Cerebellar cortex (tissue), 1 donor: ENCODE measurements around the gene SLC25A51.
"Not testable (repeated sequence)": the region's sequence is repeated elsewhere in the genome, so short reads cannot be mapped to it uniquely, and the experiment has no call there.

ENCODE experiments used
- DNase-seq: peaks from one replicate; pipeline ENCODE4 v3.0.0-alpha.2; 2015; ENCODE audit warnings: low spot score

SLC25A51 gene

DNA sequence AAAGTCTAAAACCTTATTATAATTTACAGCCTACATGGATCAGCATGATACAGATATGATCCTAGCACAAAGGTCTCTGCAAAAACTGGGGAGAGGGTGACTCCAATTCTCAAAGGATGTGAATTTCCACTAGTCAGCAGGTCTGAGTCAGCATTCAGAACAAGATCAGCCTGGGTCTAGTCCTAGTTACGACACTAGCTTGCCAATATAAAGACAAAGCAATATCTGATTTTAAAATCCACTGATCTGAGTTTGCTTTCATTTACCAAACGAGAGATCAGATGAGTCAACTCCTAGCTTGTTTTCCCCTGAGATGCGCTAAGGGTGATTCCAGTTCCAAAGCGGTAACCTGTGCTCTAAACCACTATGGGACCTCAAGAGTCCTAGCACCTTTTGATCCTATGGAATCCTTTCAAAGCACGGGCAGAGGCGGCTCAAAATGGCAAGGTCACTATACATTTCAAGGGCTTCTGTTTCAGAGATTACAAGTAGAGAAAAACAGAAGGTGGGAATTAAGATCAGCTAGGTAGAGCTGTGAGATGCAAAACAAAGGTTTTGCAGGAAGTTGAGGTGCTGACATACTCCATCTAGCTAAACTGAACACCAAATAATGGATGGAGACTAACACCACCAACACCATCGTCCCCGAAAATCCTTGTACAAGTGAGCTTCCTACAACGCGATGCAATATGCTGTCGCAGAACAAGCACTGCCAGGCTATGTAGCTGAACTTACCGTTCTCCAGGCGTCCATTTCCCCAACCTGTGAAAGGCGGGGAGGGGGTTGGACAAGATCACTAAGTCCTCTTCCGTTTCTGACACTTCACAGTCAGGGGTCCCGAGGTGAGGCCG is 906 bp downstream of the SLC25A51 start:
- peak; percentile 29 for DNase-seq

DNA sequence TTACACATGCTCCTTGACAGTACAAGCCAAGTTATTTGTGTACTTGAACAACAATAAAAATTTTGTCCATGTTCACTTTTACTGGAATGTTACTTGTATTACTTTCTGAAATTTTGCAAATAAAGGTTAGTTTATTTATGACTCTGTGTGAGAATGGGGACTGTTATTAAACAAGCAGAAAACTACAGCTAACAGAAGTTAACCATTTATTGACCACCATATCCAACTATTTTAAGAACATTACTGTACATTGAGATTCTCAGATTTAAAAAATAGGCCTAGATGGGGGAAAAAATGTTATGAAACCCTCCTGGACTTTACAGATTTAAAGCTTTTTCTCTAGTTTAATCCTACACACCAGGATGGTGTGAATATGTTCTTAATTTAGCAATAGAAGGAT is 1.8 kb downstream of the SLC25A51 start:
- DNase-seq, result no peak

DNA sequence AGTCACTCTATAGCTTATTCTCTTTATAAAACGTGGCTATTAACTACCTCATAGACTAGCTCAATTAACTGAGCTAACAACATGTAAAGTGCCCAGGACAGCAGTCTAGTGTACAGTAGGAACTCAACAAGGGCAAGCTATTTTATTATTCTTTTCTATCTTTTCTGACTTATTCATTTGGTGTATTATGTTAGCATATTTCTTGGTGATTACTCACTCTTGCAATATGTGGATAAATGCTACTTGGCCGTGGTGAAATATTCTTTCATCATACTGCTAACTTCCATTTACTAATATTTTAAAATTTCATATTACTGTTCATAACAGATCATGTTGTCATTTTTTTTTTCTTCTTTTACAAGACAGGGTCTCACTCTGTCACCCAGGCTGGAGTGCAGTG is 4.9 kb downstream of the SLC25A51 start:
- no peak for DNase-seq

DNA sequence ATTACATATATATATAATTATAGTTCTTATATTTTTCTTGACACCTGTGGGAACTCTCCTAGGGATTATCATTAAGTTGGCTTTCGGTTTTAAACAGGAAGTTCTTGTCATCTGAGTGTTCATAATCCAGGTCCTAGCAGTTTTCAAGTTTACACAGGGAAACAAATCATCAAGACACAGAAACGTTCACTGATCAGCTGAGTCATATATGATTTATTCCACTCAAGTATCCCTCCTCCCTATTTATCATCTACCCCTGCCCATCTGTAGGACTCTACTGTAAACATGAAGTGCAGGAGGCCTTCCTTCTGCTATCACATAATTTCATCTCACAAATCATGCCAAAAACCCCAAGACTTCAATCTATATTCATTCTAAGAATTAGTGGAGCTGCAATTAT is 6.3 kb downstream of the SLC25A51 start:
- DNase-seq, result no peak

DNA sequence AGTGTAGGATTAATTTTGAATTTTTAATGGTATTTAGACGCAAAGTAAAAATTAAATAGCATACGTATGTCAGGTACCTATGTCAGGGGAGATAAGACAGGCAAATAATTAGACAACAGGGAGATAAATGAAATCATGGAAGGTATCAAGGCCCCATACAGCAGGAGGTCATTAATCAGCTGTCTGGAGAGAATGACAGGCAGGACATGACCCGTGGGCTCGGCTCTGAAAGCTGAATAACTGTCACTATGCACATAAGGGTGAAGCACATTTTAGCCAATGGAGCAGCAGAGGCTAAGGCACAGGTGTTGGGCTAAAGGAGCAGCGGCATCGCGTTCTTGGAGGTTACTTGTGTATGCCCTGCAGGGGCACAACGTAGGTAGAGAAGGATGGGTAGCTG is 11.9 kb downstream of the SLC25A51 start:
- DNase-seq, result no peak

DNA sequence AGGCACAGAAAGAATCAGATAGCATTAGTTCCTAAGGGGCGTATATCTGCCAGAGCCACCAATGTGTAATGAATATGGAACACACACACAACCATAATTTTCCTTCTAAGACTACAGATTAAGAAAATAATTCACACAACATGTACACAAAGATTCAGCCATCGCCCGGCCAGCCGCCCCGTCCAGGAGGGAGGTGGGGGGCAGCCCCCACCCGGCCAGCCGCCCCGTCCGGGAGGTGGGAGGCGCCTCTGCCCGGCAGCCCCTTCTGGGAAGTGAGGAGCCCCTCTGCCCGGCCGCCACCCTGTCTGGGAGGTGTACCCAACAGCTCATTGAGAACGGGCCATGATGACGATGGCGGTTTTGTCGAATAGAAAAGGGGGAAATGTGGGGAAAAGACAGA is 12.9 kb downstream of the SLC25A51 start:
- DNase-seq, result not testable (repeated sequence)

DNA sequence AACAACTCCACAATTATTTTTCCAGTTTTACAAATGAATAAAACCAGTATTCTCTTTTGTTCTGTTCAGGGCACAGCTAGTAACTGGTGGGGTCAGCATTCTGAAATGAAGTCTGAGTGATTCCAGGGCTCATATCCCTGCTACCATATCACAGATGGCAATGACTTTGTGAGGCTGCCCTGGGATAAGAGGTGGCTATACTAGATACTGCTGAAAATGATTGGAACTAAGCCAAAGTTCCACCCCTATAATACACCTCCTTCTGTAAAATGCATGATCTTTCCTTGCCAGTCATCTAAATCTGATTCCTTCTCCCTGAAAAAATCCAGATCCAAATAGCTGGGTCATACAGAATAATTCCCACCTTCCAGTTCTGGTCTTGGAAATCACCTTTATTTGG is 14.4 kb downstream of the SLC25A51 start:
- no peak for DNase-seq

DNA sequence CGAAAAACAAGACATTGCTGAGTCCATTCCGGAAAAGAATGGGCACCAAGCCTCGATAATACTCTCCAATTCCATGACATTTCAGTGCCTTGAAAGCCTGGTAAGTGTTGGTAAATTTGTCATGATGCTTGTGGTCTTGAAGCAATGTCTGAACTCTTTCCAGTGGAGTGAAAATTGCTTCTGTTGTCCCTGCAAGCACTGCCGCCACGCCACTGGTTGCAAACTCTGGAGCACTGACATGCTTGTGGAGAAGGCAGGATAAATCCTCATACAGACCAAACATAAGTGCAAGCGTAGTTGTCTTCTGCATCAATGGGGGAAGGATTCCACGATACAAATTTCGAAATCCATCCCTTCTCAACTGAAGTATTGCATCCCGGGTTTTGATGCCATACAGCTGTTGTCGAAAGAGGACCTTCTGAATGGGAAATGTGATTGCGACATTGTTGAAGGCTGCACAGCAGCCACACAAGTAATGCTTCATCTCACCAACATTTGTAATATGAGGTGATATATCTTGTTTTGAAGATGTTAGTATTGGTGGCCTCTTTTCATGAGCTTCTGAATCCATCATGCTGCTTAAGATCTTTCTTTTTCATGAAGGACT is 15.8 kb downstream of the SLC25A51 start:
- not testable (repeated sequence) for DNase-seq

DNA sequence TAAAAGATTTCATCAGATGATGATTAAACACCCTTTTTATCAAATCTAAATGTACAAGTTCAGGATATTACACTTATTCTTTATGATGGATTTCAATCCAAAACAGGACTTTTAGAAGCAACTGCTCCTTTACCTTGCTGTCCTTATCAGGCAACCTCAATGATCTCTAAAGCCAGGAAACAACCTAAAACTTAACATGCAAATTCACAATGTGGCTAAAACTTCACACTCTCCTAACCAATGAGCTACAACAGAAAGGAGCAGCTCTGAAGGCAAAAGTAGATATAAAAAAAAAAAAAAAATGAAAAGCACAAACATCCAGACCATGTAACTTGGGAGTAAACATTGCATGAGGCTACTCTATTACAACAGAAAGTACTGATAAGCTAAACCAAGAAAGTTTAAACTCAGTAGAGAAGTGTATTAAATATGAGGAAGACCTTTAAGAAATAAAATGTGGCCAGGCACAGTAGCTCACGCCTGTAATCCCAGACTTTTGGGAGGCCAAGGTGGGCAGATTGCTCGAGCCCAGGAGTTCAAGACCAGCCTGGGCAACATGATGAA is 22.9 kb downstream of the SLC25A51 start:
- no peak for DNase-seq

DNA sequence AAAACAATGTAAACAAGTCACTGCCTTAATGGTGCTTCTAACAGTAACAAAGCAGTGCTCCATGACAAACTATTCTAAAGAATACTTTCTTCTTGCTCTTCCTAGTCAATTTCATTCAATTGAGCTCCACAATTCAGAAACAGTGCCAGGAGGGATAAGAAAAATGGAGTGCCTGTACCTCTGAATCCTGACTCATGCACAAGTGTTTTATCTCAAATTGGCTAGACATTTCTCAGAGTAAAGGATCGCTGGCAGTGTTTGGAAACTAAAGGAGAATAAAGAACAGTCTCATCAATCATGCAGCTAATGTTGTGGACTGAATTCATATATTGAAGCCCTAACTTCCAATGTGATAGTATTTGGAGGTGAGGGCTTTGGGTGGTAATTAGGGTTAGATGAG is 27.6 kb downstream of the SLC25A51 start:
- no peak for DNase-seq

DNA sequence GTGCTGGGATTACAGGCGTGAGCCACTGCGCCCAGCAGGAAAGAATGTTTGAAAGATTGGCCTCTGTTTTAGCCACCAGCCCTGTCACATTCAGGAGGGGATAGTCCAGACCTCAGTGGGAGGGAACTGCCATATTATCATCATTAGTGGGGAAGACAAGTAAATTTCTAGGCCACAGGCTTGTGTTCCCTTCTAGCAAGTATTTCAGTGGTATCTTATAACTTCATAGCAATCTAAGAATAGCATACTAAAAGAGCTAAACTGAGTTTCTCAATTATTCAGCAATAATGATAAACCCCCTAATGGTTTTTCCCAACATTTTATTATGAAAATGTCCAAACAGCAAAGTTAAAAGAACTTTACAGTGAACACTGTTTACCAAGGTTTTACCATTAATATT is 30.0 kb downstream of the SLC25A51 start:
- DNase-seq, result no peak

DNA sequence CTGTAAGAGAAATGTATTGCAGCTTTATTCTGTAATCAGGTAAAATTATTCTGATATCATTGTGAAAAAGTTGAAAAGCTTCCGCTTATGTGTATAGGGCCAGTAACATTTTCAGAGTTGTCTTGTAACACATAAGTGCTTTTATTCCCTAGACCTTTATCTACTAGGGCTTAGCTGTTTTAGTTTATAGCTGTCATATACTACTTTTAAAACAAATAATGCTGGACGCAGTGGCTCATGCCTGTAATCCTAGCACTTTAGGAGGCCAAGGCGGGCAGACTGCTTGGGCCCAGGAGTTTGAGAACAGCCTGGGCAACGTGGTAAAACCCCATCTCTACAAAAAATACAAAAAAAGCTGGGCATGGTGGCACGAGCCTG is 33.1 kb downstream of the SLC25A51 start:
- DNase-seq, result no peak

DNA sequence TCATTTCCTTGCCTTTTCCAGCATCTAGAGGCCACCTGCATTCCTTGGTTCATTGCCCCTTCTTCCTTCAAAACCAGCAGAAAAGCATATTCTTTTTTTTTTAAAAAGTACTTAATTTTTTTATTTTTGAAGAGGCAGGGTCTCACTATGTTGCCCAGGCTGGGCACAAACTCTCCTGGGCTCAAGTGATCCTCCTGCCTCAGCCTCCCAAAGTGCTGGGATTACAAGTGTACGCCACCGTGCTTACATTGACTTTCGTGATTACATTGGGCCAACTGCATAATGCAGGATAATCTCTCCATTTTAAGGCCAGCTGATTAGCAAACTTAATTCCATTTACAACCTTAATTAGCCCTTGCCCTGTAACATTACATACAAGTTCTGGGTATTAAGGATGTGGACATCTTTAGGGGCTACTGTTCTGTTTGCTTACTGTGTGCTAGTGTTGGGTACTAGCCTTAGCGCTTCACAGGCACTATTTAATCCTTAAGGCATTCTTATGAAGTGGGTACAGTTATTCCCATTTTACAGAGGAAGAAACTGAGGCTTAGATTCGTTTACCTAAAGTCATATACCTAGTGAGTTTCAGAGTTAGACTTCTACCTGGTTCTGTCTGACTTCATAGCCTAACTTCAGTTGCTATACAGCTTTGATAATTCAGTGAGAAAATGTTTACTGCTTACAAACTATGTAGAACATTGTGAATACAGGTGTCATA is 33.7 kb downstream of the SLC25A51 start:
- DNase-seq, result no peak

DNA sequence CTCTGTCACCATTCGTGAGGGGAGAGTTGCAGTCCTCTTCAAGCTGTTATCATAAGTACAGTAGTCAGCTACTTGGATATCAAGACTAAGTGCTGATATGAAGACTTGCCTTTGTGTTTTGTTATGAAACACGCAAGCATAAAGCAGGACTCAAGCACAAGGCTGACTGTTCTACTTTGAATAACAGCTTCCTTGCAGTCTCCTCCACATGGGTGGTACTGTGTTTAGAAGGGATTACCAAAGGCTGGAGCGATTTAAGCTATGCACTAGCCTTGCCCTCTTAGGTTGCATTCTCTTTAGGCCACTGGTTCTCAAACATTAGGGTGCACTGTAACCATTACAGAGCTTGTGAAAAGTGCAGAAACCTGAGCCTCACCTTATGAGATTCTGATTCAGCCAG is 41.4 kb downstream of the SLC25A51 start:
- DNase-seq, result no peak

DNA sequence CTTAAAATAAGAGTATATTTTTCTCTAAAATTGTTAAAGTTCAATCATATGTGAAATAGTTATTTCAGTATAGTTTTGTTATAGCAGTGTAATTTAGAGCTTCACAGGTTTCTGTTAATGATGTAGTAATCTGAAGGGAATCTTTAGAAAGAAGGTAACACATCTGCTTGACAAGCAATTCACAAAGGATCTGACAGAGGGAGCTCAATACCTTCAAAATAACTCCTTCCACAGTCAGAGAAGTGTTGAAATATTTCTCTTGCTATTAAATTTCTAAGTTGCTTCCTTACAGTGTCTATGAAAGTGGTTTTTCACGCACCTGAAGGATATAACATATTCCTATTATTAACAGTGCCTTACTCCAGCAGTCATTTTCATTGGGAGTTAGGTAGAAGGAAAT is 44.9 kb downstream of the SLC25A51 start:
- DNase-seq, result peak; percentile 13

DNA sequence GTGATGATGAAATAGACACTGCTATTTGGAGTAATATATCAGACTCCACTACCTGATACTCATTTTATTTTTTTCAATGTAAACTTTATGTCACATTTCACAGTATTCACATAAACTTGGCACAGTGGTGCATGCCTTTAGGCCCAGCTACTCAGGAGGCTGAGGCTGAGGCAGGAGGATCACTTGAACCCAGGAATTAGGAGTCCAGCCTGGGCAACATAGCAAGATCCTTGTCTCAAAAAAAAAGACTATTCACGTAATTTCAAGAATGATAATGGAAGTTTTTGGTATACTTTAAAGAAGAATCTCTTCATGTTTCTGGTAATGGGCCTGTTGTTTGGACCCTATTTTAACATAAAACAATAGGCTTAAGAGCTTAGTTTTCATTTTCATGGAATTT is 47.4 kb downstream of the SLC25A51 start:
- DNase-seq, result no peak

DNA sequence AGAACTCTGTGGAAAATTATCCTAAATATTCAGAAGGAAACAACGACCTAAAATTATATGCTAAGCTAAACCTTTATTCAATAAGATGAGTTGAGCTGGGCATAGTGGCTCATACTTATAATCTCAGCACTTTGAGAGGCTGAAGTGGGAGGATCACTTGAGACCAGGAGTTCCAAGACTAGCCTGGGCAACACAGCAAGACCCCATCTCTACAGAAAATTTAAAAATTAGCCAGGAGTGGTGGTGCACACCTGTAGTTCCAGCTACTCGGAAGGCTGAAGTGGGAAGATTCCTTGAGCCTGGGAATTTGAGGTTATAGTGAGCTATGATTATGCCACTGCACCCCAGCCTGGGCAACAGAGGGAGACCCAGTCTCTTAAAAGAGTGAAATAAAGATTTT is 51.7 kb downstream of the SLC25A51 start:
- no peak for DNase-seq

DNA sequence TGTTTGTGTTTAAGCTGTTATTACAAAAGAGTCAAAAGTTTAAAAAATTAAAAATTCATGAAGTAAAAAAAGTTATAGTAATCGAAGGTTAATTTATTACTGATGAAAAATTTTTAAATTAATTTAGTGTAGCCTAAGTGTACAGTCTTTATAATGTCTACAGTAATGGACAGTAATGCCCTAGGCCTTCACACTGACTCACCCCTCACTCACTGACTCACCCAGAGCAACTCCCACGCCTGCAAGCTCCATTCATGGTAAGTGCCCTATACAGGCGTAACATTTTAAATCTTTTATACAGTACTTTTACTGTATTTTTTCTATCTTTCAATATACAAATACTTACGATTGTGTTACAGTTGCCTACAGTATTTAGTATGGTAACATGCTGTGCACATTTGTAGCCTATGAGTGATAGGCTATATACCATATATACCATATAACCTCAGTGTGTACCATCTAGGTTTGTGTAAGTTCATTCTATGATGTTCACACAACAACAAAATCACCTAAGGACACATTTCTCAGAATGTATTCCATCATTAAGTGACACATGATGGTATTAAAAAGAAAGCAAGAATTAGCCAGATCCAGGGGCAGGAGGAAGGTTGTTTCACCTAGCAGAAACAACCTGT is 63.2 kb downstream of the SLC25A51 start:
- DNase-seq, result no peak

DNA sequence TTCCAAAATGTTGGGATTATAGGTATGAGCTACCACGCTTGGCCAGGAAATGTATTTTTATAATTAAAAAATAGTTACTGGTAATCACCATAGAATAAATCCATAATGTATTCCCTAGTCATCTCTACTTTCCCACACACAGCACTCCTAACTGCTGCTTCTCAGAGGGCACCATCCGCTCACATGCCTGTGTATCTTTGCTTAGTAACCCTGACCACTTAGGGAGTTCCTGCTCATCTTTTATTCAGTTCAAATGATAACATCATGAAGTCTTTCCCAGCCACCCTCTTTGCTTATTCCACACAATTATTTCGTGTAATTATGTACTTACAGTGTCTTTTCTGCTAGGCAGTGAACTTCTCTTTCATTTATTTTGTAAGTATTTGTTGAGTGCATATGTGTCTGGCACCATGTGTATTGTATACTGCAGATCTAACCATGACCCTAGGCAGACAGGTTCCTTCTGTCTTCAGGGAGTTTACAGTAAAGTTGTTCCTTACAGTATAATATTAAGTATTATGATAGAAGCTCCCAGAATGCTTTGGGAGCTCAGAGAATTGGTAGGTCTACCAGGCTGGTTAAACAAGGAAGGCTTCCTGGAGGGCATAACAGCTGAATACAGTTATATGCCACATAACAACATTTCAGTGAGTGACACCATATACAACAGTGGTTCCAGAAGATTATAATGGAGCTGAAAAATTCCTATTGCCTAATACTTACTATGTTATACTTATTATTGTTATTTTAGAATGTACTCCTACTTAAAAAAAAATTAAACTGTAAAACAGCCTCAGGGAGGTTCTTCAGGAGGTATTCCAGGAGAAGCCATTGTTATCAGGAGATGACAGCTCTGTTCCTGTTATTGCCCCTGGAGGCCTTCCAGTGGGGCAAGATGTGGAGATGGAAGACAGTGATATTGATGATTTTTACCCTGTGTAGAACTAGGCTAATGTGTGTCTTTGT is 64.1 kb downstream of the SLC25A51 start:
- DNase-seq, result no peak
